ENCODE results near the gene ATAD5. TPM values are rescaled to one million over a fixed set of nuclear protein-coding genes. Genes with fewer than 3 reads are reported as not detected.

ATAD5 gene
- total RNA-seq, 1 experiment from 2014 or later: 18.4 TPM

GRCh38 chr17:30913955-30914354, 82.2 kb downstream of the ATAD5 start:
- Mint-ChIP-seq H3K36me3 (ENCODE audit: insufficient read depth, unreplicated experiment) (no peaks in the 10 kb centered on the region), H3K27ac (ENCODE audit: unreplicated experiment) (no peak overlapping the region), H3K4me1 (ENCODE audit: low read depth, unreplicated experiment) (no peaks in the 10 kb centered on the region), H3K4me3 (ENCODE audit: low read depth, unreplicated experiment) (no peak overlapping the region), H3K27me3 (ENCODE audit: unreplicated experiment) (no peaks in the 10 kb centered on the region), H3K9me3 (ENCODE audit: low read depth, unreplicated experiment) (no peaks in the 10 kb centered on the region)
- intact Hi-C loops (cut with micrococcal nuclease; ENCODE audit: unreplicated experiment): no loop called here
- TF ChIP-seq, protein P1, sequence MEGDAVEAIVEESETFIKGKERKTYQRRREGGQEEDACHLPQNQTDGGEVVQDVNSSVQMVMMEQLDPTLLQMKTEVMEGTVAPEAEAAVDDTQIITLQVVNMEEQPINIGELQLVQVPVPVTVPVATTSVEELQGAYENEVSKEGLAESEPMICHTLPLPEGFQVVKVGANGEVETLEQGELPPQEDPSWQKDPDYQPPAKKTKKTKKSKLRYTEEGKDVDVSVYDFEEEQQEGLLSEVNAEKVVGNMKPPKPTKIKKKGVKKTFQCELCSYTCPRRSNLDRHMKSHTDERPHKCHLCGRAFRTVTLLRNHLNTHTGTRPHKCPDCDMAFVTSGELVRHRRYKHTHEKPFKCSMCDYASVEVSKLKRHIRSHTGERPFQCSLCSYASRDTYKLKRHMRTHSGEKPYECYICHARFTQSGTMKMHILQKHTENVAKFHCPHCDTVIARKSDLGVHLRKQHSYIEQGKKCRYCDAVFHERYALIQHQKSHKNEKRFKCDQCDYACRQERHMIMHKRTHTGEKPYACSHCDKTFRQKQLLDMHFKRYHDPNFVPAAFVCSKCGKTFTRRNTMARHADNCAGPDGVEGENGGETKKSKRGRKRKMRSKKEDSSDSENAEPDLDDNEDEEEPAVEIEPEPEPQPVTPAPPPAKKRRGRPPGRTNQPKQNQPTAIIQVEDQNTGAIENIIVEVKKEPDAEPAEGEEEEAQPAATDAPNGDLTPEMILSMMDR (IDR thresholded peaks at IDR 0.05; ENCODE audit: unreplicated experiment): no peak
- DNase-seq: no peak
- no TSS peak for BruUV-seq (replicated peaks)
- CTCF ChIA-PET: no interaction called here

- CTCF ChIA-PET: no interaction called here
- Mint-ChIP-seq H3K27me3 (ENCODE audit: unreplicated experiment) (peaks cover 14% of the 10 kb centered on the region), H3K36me3 (ENCODE audit: insufficient read depth, unreplicated experiment) (no peaks in the 10 kb centered on the region), H3K4me1 (ENCODE audit: low read depth, unreplicated experiment) (peaks cover 11% of the 10 kb centered on the region), H3K9me3 (ENCODE audit: low read depth, unreplicated experiment) (no peaks in the 10 kb centered on the region), H3K27ac (ENCODE audit: unreplicated experiment) (no peak overlapping the region), H3K4me3 (ENCODE audit: low read depth, unreplicated experiment) (no peak overlapping the region)
- TF ChIP-seq, protein P1 (IDR thresholded peaks at IDR 0.05; ENCODE audit: unreplicated experiment): no peak
- intact Hi-C loops (cut with micrococcal nuclease; ENCODE audit: unreplicated experiment): no loop called here
- DNase-seq: no peak
- BruUV-seq (replicated peaks): no TSS peak
Observed at GRCh38 chr17:30915833-30916611, 84.3 kb downstream of the ATAD5 start.

DNA sequence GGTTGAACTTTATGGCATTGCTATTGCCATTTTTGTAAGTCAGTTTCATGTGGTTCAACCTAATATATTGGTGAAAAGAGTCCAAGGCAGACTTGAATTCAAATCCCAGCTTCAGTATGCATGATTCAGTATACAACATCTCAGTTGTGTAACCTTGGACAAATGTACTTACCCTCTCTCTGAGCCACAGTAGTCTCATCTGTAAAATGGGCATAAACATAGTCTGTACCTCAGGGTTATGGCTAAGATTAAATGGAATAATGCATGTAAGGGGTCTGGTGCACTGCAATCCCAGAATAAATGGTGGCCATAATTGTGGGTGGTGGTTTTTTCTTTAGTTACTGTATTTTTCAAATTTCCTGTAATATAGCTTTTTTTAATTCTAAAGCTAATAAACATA, 85.3 kb downstream of the ATAD5 start:
- intact Hi-C loops (cut with micrococcal nuclease; ENCODE audit: unreplicated experiment): no loop called here
- H3K36me3 Mint-ChIP-seq (ENCODE audit: insufficient read depth, unreplicated experiment): peaks cover 4% of the 10 kb centered on the region
- CTCF ChIA-PET: no interaction called here
- peaks cover 11% of the 10 kb centered on the region for H3K4me1 Mint-ChIP-seq (ENCODE audit: low read depth, unreplicated experiment)
- TF ChIP-seq, protein P1 (IDR thresholded peaks at IDR 0.05; ENCODE audit: unreplicated experiment): no peak
- no peak for DNase-seq
- no peak overlapping the region for H3K27ac Mint-ChIP-seq (ENCODE audit: unreplicated experiment)
- no peaks in the 10 kb centered on the region for H3K9me3 Mint-ChIP-seq (ENCODE audit: low read depth, unreplicated experiment)
- no peak overlapping the region for H3K4me3 Mint-ChIP-seq (ENCODE audit: low read depth, unreplicated experiment)
- no TSS peak for BruUV-seq (replicated peaks)
- H3K27me3 Mint-ChIP-seq (ENCODE audit: unreplicated experiment): peaks cover 24% of the 10 kb centered on the region

DNA sequence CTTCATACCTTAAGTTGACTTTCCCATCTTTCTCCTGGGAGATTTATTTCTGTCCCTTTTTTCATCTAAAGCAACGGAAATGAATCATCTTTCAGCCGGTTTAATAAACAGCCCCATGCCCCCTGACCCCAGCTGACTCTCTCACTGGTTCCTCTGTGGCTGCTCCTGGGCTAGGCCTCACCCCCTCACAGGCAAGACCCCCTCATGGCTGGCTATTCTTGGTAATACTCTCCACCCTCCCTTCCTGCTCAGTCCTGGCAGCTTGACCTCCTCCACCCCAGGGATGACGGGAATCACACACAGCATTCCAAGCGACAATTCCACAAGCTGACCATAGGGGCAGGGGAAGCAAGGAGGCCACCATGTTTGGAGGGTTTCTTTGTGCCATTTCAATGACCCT, 88.5 kb downstream of the ATAD5 start:
- Mint-ChIP-seq H3K27me3 (ENCODE audit: unreplicated experiment) (peaks cover 45% of the 10 kb centered on the region), H3K27ac (ENCODE audit: unreplicated experiment) (no peak overlapping the region), H3K9me3 (ENCODE audit: low read depth, unreplicated experiment) (no peaks in the 10 kb centered on the region), H3K4me3 (ENCODE audit: low read depth, unreplicated experiment) (no peak overlapping the region), H3K36me3 (ENCODE audit: insufficient read depth, unreplicated experiment) (peaks cover 4% of the 10 kb centered on the region), H3K4me1 (ENCODE audit: low read depth, unreplicated experiment) (peaks cover 11% of the 10 kb centered on the region)
- DNase-seq: no peak
- CTCF ChIA-PET: no interaction called here
- BruUV-seq (replicated peaks): no TSS peak
- intact Hi-C loops (cut with micrococcal nuclease; ENCODE audit: unreplicated experiment): no loop called here
- TF ChIP-seq, protein P1 (IDR thresholded peaks at IDR 0.05; ENCODE audit: unreplicated experiment): no peak
